K562 (cell line): Measurements from ENCODE around the gene COASY. TPM values are rescaled to one million over a fixed set of nuclear protein-coding genes. Genes with fewer than 3 reads are reported as not detected.

Source experiments
- CCNT2 ChIP-seq: IDR thresholded peaks from 2 replicates; pipeline ENCODE4 v1.6.1; 2011; ENCODE audit warnings: borderline replicate concordance, low read depth, mild to moderate bottlenecking, moderate library complexity, mixed read lengths, low read length; ENCODE audit not compliant: insufficient read length; ENCODE audit errors: extremely low read depth
- ILK ChIP-seq: fragments of 450-650 bp; IDR thresholded peaks from 2 replicates; pipeline ENCODE4 v1.6.1; 2016; ENCODE audit warnings: missing genetic modification characterization, low read depth, mild to moderate bottlenecking, missing compliant biosample characterization, moderate library complexity, borderline replicate concordance
- POLR3G ChIP-seq: IDR thresholded peaks from 2 replicates; pipeline ENCODE4 v1.6.1; 2011; ENCODE audit not compliant: insufficient read length, insufficient replicate concordance; ENCODE audit errors: extremely low read depth
- PRPF4 ChIP-seq: fragments of 200-400 bp; formaldehyde crosslinking; IDR thresholded peaks from one replicate; pipeline ENCODE4 v1.6.1; 2017; ENCODE audit warnings: low read length, low read depth, mild to moderate bottlenecking; ENCODE audit not compliant: insufficient read depth, poor library complexity, severe bottlenecking
- TCFL5 ChIP-seq: fragments of 250-450 bp; sonication (Bioruptor Pico); conservative IDR thresholded peaks from 2 replicates; pipeline ENCODE4 v1.6.1; 2021; ENCODE audit warnings: mild to moderate bottlenecking, moderate library complexity, matching md5 sums
- THAP12 ChIP-seq: fragments of 250-450 bp; sonication (Bioruptor Pico); IDR thresholded peaks from 2 replicates; pipeline ENCODE4 v1.9.0; 2021; ENCODE audit warnings: mild to moderate bottlenecking, inconsistent platforms
- XRCC5 ChIP-seq: fragments of 200-400 bp; formaldehyde crosslinking; IDR thresholded peaks from 2 replicates; pipeline ENCODE4 v1.6.1; 2017; ENCODE audit warnings: low read depth, mild to moderate bottlenecking, low read length
- ZFP36 ChIP-seq: fragments of 150-350 bp; IDR thresholded peaks from 2 replicates; pipeline ENCODE4 v1.6.1; 2018; ENCODE audit warnings: low read length, low read depth; ENCODE audit not compliant: partially characterized antibody
- ZNF140 ChIP-seq: fragments of 250-450 bp; sonication (Bioruptor Pico); IDR thresholded peaks from 2 replicates; pipeline ENCODE4 v1.8.0; 2021; ENCODE audit warnings: moderate library complexity, mild to moderate bottlenecking, inconsistent platforms
- ZNF695 ChIP-seq: fragments of 450-650 bp; formaldehyde crosslinking; IDR thresholded peaks from 2 replicates; pipeline ENCODE4 v1.4.0; 2020; ENCODE audit warnings: mild to moderate bottlenecking, moderate library complexity
- polyA plus RNA-seq, 8 experiments: library from polyadenylated mRNA; depleted of rRNA in 4 of 8; stranded (reverse) in 5 of 8; unstranded in 3 of 8; fragments of >200 nt; fragmentation: Nextera tagmentation in 2 of 8; fragmentation: Illumina TruSeq in 1 of 8; extraction: Ambion mirVana in 2 of 8; extraction: Trizol in 1 of 8; gene quantifications; 2 replicates each; pipeline versions ENCODE4 v1.2.1 to v1.2.3, GENCODE V29; 2011 to 2014; ENCODE audit warnings: inconsistent platforms in 1 of 8, missing spikeins in 1 of 8
- total RNA-seq, 7 experiments: library from RNA; depleted of rRNA in 6 of 7; stranded (reverse); fragments of >200 nt in 6 of 7; fragmentation: Illumina TruSeq in 2 of 7; extraction: Trizol in 2 of 7; gene quantifications; 2 replicates each; pipeline versions ENCODE4 v1.2.1 to v1.2.3, GENCODE V29; 2011 to 2021; ENCODE audit warnings: low replicate concordance in 1 of 7
- TF ChIP-seq, protein P1 (sequence below): fragments of 450-650 bp; IDR thresholded peaks from one replicate; pipeline ENCODE4 v1.6.1; 2018; ENCODE audit warnings: mild to moderate bottlenecking, moderate library complexity; ENCODE audit not compliant: partially characterized antibody
- TF ChIP-seq, protein P2 (sequence below): fragments of 200-800 bp; sonication (Bioruptor generic); IDR thresholded peaks from 2 replicates; pipeline ENCODE4 v1.6.1; 2017; ENCODE audit warnings: missing genetic modification characterization, missing compliant biosample characterization
- TF ChIP-seq, protein P3 (sequence below): fragments of 250-450 bp; sonication (Bioruptor Pico); IDR thresholded peaks from 2 replicates; pipeline ENCODE4 v1.8.0; 2022; ENCODE audit warnings: inconsistent platforms, mild to moderate bottlenecking, moderate library complexity, borderline replicate concordance
- TF ChIP-seq, protein P4 (sequence below): fragments of 250-450 bp; sonication (Bioruptor Pico); IDR thresholded peaks from 2 replicates; pipeline ENCODE4 v1.8.0; 2021; ENCODE audit warnings: moderate library complexity, mild to moderate bottlenecking, inconsistent platforms

The COASY gene
- total and polyA plus RNA-seq, 9 of the 15 experiments (the other 6 are each of a cell fraction or from before 2014, with no cell fraction given): 25.4 to 175 (median 62.3) TPM

DNA sequence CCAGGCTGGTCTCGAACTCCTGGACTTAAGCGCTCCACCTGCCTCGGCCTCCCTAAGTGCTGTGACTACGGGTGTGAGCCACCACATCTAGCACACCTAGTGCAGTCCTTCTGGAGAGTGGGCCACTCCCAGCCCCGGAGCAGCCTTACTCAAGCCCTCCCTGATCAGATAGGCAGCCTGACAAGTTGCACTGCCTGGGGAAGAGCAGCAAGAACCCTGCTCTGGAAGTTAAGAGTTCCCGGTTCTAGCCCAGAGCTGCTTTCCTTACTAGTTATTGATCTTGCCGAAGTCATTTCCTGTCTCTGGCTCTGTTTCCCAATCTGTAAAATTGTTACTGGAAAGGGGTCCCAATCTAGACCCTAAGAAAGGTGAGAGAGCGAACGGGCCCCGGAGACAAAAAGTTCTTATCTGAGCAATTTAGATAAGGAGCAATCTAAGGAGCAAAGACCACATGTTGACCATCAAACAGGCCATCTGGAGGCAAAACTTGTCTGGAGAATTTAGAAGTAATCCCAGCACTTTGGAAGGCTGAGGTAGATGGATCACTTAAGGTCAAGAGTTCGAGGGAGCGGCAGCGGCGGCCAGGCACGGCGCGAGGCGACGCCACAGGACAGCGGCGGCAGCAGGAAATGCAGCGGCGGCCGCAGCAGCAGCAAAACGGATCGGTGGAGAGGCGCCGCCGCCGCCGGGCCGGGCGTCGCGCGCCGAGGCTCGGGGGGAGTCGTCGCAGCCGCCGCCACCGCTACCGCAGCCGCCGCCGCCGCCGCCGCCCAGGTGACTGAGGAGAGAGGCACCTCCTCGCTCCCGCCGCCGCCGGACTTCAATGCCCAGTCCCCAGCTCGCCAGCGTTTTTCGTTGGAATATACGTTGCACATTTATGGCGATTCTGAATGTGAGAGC, 30.2 kb upstream of the COASY start (continued):
- TF ChIP-seq THAP12 (CRISPR knock-in tag) (peak; percentile 56; the same call in 1 of the 2 replicates), XRCC5 (no peak; the same call in 1 of the 2 replicates), POLR3G (no peak), TCFL5 (no peak), ZNF695 (no peak), PRPF4 (no peak), ILK (tag) (no peak), ZNF140 (CRISPR knock-in tag) (no peak), CCNT2 (peak; percentile 82), ZFP36 (no peak)
- TF ChIP-seq, protein P1, sequence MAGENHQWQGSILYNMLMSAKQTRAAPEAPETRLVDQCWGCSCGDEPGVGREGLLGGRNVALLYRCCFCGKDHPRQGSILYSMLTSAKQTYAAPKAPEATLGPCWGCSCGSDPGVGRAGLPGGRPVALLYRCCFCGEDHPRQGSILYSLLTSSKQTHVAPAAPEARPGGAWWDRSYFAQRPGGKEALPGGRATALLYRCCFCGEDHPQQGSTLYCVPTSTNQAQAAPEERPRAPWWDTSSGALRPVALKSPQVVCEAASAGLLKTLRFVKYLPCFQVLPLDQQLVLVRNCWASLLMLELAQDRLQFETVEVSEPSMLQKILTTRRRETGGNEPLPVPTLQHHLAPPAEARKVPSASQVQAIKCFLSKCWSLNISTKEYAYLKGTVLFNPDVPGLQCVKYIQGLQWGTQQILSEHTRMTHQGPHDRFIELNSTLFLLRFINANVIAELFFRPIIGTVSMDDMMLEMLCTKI: no peak
- TF ChIP-seq, protein P2, sequence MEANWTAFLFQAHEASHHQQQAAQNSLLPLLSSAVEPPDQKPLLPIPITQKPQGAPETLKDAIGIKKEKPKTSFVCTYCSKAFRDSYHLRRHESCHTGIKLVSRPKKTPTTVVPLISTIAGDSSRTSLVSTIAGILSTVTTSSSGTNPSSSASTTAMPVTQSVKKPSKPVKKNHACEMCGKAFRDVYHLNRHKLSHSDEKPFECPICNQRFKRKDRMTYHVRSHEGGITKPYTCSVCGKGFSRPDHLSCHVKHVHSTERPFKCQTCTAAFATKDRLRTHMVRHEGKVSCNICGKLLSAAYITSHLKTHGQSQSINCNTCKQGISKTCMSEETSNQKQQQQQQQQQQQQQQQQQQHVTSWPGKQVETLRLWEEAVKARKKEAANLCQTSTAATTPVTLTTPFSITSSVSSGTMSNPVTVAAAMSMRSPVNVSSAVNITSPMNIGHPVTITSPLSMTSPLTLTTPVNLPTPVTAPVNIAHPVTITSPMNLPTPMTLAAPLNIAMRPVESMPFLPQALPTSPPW (CRISPR knock-in tag): peak; percentile 62
- TF ChIP-seq, protein P3, sequence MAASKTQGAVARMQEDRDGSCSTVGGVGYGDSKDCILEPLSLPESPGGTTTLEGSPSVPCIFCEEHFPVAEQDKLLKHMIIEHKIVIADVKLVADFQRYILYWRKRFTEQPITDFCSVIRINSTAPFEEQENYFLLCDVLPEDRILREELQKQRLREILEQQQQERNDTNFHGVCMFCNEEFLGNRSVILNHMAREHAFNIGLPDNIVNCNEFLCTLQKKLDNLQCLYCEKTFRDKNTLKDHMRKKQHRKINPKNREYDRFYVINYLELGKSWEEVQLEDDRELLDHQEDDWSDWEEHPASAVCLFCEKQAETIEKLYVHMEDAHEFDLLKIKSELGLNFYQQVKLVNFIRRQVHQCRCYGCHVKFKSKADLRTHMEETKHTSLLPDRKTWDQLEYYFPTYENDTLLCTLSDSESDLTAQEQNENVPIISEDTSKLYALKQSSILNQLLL (CRISPR knock-in tag): no peak
- TF ChIP-seq, protein P4, sequence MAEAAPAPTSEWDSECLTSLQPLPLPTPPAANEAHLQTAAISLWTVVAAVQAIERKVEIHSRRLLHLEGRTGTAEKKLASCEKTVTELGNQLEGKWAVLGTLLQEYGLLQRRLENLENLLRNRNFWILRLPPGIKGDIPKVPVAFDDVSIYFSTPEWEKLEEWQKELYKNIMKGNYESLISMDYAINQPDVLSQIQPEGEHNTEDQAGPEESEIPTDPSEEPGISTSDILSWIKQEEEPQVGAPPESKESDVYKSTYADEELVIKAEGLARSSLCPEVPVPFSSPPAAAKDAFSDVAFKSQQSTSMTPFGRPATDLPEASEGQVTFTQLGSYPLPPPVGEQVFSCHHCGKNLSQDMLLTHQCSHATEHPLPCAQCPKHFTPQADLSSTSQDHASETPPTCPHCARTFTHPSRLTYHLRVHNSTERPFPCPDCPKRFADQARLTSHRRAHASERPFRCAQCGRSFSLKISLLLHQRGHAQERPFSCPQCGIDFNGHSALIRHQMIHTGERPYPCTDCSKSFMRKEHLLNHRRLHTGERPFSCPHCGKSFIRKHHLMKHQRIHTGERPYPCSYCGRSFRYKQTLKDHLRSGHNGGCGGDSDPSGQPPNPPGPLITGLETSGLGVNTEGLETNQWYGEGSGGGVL (CRISPR knock-in tag): no peak
